ENCODE results near the gene NPR3. TPM values are rescaled to one million over a fixed set of nuclear protein-coding genes. Genes with fewer than 3 reads are reported as not detected.

The NPR3 gene
- total RNA-seq, 1 donor from 2014 or later = 0.07 TPM

DNA sequence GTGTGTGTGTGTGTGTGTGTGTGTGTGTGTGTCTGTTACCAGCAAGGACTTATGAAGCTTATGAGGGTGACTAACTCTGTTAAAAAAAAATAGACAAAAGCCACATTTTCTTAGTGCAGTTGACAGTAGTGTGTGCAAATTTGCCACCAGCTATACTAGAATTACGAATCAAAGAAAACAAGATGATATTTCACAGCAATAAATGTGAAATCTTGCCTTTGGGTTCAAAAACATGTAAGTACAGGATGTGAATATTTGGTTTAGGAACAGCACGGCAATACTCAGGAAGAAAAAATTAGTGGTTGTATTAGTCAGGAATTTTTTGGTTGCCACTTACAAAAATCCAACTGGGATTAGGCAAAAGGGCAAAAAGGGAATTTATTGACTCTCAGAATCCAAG, 117.4 kb downstream of the NPR3 start:
- Mint-ChIP-seq H3K36me3 (ENCODE audit: low read depth) (no peaks in the 10 kb centered on the region), H3K4me3 (no peak overlapping the region), H3K27ac (no peak overlapping the region), H3K4me1 (no peaks in the 10 kb centered on the region), H3K9me3 (no peaks in the 10 kb centered on the region), H3K27me3 (no peaks in the 10 kb centered on the region)
- DNase-seq = no peak
- intact Hi-C loops (cut with micrococcal nuclease) = no loop called here

DNA sequence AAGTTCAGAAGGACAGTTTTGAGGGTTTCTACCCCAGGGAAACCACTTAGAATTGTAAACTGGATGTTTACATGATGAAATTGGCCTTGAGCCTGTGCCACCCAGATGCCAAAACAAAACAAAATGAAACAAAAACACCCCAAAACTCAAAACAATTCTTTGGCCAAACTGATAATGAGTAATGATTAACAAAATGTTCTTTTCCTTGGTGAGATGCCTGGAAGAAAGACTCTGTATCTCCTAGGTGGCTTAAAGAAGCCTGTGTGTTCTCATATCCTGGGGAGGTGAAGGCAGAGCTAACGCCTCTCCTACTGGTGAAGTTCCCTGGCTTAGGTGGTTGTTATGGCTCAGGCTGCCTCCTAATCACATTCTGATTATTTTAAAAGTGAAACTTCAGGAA, 120.5 kb downstream of the NPR3 start:
- intact Hi-C loops (cut with micrococcal nuclease) = no loop called here
- peaks cover 4% of the 10 kb centered on the region for H3K9me3 Mint-ChIP-seq
- no peak overlapping the region for H3K27ac Mint-ChIP-seq
- H3K4me1 Mint-ChIP-seq = no peaks in the 10 kb centered on the region
- no peak for DNase-seq
- no peak overlapping the region for H3K4me3 Mint-ChIP-seq
- H3K27me3 Mint-ChIP-seq = no peaks in the 10 kb centered on the region
- no peaks in the 10 kb centered on the region for H3K36me3 Mint-ChIP-seq (ENCODE audit: low read depth)

DNA sequence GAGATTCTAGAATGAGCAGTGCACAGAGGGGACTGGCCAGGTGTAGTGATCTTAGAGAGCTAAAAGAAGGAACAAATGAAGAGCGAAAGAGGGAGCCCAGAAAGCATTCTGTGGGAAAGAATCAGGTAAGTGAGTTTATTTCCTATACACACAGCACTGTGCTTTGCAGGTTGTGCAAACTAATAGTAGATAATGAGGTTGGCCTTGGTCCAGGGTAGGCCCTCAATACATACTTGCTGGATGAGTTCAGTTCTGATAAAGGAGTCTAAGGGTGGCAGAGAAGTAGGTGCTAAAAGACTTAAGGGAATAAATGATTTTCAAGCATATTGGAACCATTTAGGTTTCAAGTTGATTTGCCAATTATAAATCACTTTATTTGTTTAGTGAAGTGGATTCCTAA, 122.0 kb downstream of the NPR3 start:
- Mint-ChIP-seq H3K36me3 (ENCODE audit: low read depth) (no peaks in the 10 kb centered on the region), H3K9me3 (peaks cover 4% of the 10 kb centered on the region), H3K4me3 (no peak overlapping the region), H3K27ac (no peak overlapping the region), H3K4me1 (no peaks in the 10 kb centered on the region), H3K27me3 (no peaks in the 10 kb centered on the region)
- DNase-seq = no peak
- intact Hi-C loops (cut with micrococcal nuclease) = no loop called here

DNA sequence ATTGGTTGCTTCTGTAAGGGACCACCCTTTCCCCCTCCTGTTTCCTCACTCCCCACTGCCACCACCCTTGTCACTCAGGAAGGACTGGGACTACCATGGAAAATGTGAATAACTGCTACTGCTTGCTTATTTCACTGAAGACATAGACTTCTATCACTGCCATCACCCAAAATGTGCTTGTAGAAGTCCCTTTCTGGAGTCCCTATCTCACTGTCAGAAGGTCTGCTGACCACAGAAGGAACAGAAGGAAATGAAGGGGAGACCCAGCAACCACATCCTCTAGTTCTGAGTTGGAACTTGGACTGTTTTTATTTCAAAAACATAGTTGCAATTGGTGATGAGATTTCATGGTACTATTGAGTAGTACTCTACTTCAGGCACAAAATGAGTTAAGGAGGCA, 122.5 kb downstream of the NPR3 start:
- DNase-seq = no peak
- H3K36me3 Mint-ChIP-seq (ENCODE audit: low read depth) = no peaks in the 10 kb centered on the region
- no peak overlapping the region for H3K27ac Mint-ChIP-seq
- no peak overlapping the region for H3K4me3 Mint-ChIP-seq
- intact Hi-C loops (cut with micrococcal nuclease) = no loop called here
- H3K4me1 Mint-ChIP-seq = no peaks in the 10 kb centered on the region
- H3K27me3 Mint-ChIP-seq = no peaks in the 10 kb centered on the region
- peaks cover 4% of the 10 kb centered on the region for H3K9me3 Mint-ChIP-seq

GRCh38 chr5:32834251-32834650, 123.1 kb downstream of the NPR3 start:
- no peak overlapping the region for H3K27ac Mint-ChIP-seq
- no peak overlapping the region for H3K4me3 Mint-ChIP-seq
- DNase-seq = no peak
- peaks cover 4% of the 10 kb centered on the region for H3K9me3 Mint-ChIP-seq
- intact Hi-C loops (cut with micrococcal nuclease) = no loop called here
- H3K36me3 Mint-ChIP-seq (ENCODE audit: low read depth) = no peaks in the 10 kb centered on the region
- H3K4me1 Mint-ChIP-seq = no peaks in the 10 kb centered on the region
- H3K27me3 Mint-ChIP-seq = no peaks in the 10 kb centered on the region

DNA sequence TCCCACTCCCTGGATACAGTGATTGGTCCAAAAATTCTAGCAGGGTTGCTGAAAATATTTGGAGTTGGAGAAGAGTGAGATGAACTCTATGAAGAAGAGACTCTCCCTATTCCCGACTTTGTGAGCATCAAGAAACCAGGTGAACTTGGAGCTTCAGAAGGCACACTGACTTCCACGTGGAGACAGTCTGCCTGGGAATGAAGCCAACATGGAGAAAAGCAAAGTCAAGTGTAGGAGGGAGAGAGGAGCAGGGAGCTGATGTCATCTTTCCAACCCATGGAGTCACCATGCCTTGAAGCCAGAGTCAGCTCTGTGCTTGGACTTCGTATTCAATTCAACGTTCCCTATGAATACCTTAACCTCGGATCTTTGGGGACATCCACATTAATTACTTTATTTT, 125.1 kb downstream of the NPR3 start:
- Mint-ChIP-seq H3K9me3 (peaks cover 4% of the 10 kb centered on the region), H3K4me1 (no peaks in the 10 kb centered on the region), H3K27ac (no peak overlapping the region), H3K4me3 (no peak overlapping the region), H3K27me3 (no peaks in the 10 kb centered on the region), H3K36me3 (ENCODE audit: low read depth) (no peaks in the 10 kb centered on the region)
- intact Hi-C loops (cut with micrococcal nuclease) = no loop called here
- DNase-seq = no peak

- H3K4me1 Mint-ChIP-seq = no peaks in the 10 kb centered on the region
- no peak overlapping the region for H3K4me3 Mint-ChIP-seq
Observed at GRCh38 chr5:32837211-32837610, 126.1 kb downstream of the NPR3 start.

GRCh38 chr5:32839106-32839505, 128.0 kb downstream of the NPR3 start:
- no peaks in the 10 kb centered on the region for H3K27me3 Mint-ChIP-seq
- H3K4me1 Mint-ChIP-seq = no peaks in the 10 kb centered on the region
- intact Hi-C loops (cut with micrococcal nuclease) = no loop called here
- no peaks in the 10 kb centered on the region for H3K36me3 Mint-ChIP-seq (ENCODE audit: low read depth)
- no peak for DNase-seq
- no peak overlapping the region for H3K4me3 Mint-ChIP-seq
- no peak overlapping the region for H3K27ac Mint-ChIP-seq
- peaks cover 4% of the 10 kb centered on the region for H3K9me3 Mint-ChIP-seq

More at GRCh38 chr5:32837211-32837610, 126.1 kb downstream of the NPR3 start:
- Mint-ChIP-seq H3K27me3 (no peaks in the 10 kb centered on the region), H3K9me3 (peaks cover 4% of the 10 kb centered on the region), H3K27ac (no peak overlapping the region), H3K36me3 (ENCODE audit: low read depth) (no peaks in the 10 kb centered on the region)
- no peak for DNase-seq
- intact Hi-C loops (cut with micrococcal nuclease) = no loop called here

- intact Hi-C loops (cut with micrococcal nuclease) = no loop called here
- H3K27me3 Mint-ChIP-seq = no peaks in the 10 kb centered on the region
- H3K4me1 Mint-ChIP-seq = no peaks in the 10 kb centered on the region
- H3K27ac Mint-ChIP-seq = no peak overlapping the region
- no peak overlapping the region for H3K4me3 Mint-ChIP-seq
- no peak for DNase-seq
- peaks cover 4% of the 10 kb centered on the region for H3K9me3 Mint-ChIP-seq
- no peaks in the 10 kb centered on the region for H3K36me3 Mint-ChIP-seq (ENCODE audit: low read depth)
Observed at GRCh38 chr5:32840606-32841005, 129.5 kb downstream of the NPR3 start.

Other genes starting within 250 kb of the NPR3 start
- gene SUB1, start 125.8 kb upstream of the NPR3 start, total RNA-seq = 403 and 404 TPM in 2 replicates